GM13977 (cell line): ENCODE results near the gene SLC25A26.
"Not testable (repeated sequence)": the region's sequence is repeated elsewhere in the genome, so short reads cannot be mapped to it uniquely, and the experiment has no call there.

Experiments used
- DNase-seq: peaks from one replicate; pipeline ENCODE4 v3.0.0; 2012; ENCODE audit warnings: low spot score
- in situ Hi-C: fragments of 300-500 bp; cut with MboI; formaldehyde crosslinking; loops from one replicate; pipeline ENCODE4 v1.12.0; 2022; ENCODE audit warnings: low sequenced_read_pairs, low pct_unique_long_range_greater_than_20kb, mixed read lengths, inconsistent platforms; ENCODE audit not compliant: unreplicated experiment
- TF ChIP-seq, protein P1 (sequence below): IDR thresholded peaks from 2 replicates; pipeline ENCODE4 v1.5.1; 2012; ENCODE audit warnings: mild to moderate bottlenecking, control low read depth; ENCODE audit not compliant: insufficient read depth; ENCODE audit errors: extremely low read depth, missing control alignments

Gene SLC25A26

DNA sequence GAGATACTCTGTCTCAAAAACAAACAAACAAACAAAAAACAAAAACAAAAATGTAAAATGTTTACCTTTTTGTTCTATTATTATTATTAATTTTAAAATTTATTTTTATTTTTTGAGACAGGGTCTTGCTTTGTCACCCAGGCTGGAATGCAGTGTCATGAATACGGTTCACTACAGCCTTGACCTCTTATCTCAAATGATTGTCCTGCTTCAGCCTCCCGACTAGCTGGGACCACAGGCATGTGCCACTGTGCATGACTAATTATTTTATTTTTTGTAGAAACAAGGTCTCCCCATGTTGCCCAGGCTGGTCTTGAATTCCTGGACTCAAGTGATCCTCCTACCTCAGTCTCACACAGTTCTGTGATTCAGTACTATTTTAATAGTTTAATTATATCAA is 5.7 kb upstream of the SLC25A26 start:
- in situ Hi-C loops: no loop called here
- DNase-seq: no peak
- TF ChIP-seq, protein P1, sequence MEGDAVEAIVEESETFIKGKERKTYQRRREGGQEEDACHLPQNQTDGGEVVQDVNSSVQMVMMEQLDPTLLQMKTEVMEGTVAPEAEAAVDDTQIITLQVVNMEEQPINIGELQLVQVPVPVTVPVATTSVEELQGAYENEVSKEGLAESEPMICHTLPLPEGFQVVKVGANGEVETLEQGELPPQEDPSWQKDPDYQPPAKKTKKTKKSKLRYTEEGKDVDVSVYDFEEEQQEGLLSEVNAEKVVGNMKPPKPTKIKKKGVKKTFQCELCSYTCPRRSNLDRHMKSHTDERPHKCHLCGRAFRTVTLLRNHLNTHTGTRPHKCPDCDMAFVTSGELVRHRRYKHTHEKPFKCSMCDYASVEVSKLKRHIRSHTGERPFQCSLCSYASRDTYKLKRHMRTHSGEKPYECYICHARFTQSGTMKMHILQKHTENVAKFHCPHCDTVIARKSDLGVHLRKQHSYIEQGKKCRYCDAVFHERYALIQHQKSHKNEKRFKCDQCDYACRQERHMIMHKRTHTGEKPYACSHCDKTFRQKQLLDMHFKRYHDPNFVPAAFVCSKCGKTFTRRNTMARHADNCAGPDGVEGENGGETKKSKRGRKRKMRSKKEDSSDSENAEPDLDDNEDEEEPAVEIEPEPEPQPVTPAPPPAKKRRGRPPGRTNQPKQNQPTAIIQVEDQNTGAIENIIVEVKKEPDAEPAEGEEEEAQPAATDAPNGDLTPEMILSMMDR: no peak

DNA sequence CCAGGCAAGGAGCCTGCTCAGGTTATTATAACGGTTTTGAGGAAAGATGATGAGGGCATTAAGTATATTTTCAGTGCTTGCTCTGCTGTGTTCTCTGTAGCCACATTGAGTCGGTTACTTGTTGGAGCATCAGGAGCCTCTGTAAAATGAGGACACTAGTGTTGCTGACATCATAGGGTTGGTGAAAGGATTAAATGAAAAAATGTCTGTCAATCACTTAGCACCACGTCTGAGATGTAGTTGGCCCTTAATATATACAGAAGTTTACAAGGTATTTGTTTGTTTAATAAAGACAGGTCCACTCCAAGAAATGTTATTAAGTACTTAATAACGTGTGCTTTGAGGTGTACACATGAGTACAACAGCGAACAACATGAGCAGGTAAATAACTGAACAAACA is 735 bp upstream of the SLC25A26 start:
- DNase-seq: no peak
- TF ChIP-seq, protein P1: no peak
- in situ Hi-C loops: no loop called here

DNA sequence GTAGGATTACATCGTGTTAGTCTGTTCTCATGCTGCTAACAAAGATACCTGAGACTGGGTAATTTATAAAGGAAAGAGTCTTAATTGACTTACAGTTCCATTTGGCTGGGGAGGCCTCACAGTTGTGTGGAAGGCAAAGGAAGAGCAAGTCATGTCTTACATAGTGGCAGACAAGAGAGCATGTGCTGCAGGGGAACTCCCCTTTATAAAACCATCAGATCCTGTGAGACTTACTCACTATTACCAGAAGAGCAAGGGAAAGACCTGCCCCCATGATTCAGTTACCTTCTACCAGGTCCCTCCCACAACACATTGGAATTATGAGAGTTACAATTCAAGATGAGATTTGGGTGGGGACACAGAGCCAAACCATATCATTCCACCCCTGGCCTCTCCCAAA is 3.4 kb downstream of the SLC25A26 start:
- in situ Hi-C loops: no loop called here
- no peak for DNase-seq
- TF ChIP-seq, protein P1: no peak

DNA sequence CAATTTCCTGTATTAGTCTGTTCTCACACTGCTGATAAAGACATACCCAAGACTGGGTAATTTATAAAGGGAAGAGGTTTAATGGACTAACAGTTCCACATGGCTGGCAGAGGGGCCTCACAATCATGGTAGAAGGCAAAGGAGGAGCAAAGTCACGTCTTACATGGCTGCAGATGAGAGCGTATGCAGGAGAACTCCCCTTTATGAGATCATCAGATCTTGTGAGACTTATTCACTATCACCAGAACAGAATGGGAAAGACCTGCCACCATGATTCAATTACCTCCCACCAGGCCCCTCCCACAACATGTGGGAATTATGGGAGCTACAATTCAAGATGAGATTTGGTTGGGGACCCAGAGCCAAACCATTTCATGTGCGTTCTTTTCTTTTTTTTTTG is 5.3 kb downstream of the SLC25A26 start:
- in situ Hi-C loops, DNase-seq: not testable (repeated sequence)

DNA sequence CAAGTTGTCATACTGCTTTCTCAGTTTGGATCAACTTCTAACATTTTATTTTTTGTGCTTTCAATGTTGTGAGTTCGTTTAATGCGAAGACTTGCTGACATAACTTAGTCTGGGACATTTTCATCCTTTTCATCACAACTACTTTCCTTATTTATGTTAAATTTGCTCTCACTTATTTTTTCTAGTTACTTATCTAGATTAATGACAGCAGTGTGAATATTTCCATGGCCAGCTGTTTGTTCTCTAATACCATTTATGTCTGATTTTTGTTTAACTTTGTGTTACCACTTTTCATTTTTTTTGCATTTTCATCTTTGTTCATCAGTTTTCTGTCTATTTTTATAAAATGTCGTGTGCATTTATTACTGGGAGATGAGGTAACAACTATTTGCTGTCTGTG is 6.2 kb downstream of the SLC25A26 start:
- in situ Hi-C loops: no loop called here
- TF ChIP-seq, protein P1: no peak
- no peak for DNase-seq

DNA sequence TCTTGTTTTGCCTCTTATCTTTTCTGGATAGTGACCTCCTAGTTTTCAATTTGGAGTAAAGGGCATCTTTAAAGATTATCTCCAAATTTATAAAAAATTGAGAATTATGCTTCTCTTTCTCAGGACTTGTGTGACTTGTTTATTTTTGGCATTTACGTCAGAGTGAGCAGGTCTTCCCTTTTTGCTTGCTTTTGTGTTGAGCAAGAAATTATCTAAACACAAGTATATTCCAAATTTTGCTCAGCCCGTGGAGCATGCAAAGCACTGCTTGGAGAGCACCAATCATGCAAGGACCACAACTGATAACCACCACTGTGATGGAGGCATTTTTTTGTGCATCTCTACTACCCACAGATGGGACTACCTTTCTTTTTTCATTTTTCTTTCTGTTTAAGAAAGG is 7.1 kb downstream of the SLC25A26 start:
- TF ChIP-seq, protein P1: no peak
- no peak for DNase-seq
- in situ Hi-C loops: no loop called here

DNA sequence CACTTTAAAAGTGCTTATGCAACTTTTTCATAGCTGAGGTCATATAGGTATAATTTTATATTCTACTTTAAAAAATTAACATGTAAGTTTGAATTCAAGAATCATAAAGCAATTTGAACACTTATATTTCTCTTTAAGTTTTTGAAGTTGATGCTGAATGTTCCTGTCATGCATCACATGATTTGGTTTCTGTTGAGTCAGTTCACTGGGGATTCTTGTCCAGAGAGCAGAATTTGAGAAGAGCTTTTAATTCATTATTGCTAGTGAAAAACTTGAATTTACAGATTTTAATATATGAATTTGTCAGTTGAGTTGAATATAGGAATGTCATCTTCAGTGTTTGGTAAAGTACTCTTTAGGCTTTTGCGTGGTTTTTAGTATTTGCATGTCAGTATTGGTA is 7.9 kb downstream of the SLC25A26 start:
- TF ChIP-seq, protein P1: no peak
- in situ Hi-C loops: no loop called here
- DNase-seq: no peak
